Measurements from ENCODE around the gene EIF2A.
A peak's percentile ranks its signal among the peaks of the same experiment; 100 is the strongest.
"Not testable (repeated sequence)": the region's sequence is repeated elsewhere in the genome, so short reads cannot be mapped to it uniquely, and the experiment has no call there.

EIF2A gene

DNA sequence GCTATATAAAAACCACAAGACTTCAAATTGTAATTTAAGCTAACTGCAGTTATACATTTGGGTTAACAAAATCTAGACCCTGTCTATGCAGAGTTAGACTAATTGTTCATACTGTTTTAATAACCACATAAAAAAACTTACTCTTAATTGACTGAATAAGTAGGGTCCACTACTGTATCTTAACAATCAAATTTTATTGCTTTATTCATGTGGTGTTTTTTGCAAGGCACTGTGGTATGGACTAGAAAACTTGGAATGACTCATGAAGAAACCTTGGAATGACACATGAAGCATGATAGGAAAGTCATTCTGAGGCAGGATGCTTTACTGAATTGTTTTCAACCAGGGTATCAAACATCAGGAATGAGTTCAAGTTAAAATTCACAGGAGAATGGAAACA is 2.5 kb upstream of the EIF2A start:
- no peak for DNase-seq

GRCh38 chr3:150544726-150545125 is 1.9 kb upstream of the EIF2A start:
- DNase-seq: no peak

GRCh38 chr3:150545419-150546225 is 965 bp upstream of the EIF2A start:
- DNase-seq: no peak

- no peak for DNase-seq
Measured at GRCh38 chr3:150547045-150547741, 606 bp downstream of the EIF2A start.

DNA sequence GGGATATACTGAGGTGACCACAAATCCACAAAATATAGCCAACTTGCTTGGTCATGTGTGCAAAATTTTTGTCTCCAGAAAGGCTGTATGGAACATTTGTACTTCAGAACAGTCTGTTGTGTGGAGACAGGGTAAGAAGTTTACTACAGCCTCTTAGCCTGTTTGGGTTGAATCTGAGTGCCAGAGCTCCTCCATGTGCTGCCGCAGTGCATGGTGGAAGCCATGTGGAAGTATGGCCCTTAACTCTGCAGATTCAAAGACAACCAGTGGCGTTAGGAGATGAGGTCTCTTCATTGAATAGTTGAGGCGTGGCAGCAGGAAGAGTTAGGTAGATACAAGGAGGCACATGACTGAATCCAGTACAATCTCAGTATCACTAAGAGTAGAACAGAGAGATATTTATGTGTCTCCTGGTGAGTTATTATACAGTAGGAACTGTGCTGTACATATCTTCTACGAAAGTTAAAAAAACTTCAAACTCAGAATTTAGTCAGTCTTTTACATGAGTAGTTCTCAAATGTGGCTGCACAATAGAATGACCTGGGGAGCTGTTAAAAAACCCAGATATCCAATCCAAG is 9.4 kb downstream of the EIF2A start:
- DNase-seq: no peak

GRCh38 chr3:150556792-150557191 is 10.2 kb downstream of the EIF2A start:
- no peak for DNase-seq

DNA sequence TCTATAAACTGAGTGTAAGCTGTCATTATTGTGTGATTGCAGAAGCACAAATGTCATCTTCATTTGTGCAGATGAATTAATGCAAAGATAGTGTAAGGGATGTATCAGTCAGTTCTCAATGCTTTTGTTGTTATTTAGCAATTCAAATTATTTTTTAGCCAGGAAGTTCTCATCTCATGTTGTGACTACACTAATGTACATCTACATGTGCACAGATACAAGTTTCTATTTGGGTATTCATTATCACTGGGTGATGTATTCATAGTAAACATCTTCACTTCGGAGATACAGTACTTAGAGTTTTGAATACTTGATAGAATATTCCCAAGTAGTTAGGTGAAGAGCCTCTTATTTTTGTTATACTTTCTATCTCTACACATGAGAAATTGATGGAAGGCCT is 11.1 kb downstream of the EIF2A start:
- DNase-seq: no peak

- no peak for DNase-seq
Measured at GRCh38 chr3:150564243-150564642, 17.7 kb downstream of the EIF2A start.

DNA sequence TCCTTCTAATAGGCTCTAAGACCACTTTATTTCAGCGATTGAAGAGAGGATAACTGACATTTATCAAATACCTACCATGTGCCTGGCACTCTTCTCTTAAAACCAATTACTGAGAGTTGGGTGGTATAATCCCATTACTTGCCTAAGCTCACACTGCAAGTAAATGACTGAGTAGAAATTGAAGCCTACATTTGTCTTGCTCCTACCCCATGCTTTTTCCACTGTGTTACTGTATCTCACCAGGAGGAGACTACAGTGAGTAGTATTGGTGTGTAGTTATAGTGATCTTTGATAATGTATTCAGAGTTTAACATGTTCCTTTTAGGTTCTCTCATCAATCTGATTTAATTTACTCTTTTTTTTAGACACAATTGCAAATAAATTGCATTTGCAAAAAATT is 20.7 kb downstream of the EIF2A start:
- DNase-seq: no peak

DNA sequence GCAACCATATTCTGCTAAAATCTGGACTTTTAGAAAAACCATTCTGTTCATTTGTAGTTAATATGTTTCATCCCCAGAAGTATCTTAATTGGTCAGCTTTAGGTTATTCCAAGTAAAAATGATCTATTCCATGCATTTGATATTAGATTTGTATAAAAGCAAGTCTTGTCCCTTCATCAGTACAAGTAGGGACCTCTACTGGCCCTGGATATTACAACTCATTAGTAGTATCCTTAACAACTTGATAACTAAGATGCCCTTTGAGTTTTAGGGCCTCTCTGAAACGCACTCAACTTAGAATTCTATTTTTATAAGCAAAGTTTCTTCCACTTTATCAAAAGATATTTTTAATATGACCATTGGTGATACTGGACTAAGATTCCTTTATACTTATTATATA is 31.3 kb downstream of the EIF2A start:
- DNase-seq: no peak

DNA sequence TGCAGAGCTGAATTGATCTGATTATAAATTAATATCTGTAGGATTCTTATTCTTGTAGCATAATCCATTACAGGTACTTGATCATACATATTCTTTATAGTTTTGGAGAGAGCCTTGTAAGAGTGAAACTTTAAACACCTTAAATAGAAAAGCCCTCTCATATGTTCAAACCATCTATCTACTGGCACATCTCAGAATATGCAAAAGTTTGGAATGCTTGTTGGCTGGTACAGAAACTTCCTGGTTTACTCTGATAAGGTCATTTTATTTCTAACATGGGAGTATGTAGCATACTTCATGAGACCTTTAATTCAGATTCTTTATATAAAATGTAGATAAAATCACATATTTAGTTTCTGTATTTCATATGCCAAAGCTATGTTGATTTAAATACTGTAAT is 34.6 kb downstream of the EIF2A start:
- DNase-seq: no peak

DNA sequence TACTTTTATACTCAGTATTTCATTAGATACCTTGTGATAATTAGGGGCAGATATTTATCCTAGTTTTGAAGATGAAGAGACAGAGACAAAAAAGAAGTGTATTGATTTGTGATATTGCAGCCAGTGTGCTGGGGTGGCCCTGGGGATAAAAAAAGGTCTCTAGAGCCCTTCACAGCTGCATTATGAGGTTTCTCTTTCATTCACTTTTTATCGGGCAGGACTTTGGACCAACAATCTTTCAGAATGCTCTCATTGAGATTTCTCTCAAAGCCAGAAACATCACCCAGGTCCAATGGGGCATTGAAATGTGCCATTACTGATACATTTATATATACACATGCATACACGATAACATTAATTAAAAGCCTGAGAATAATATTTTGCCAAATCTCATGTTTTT is 36.0 kb downstream of the EIF2A start:
- no peak for DNase-seq

- DNase-seq: no peak
Measured at GRCh38 chr3:150583028-150583427, 36.4 kb downstream of the EIF2A start.

- DNase-seq: no peak
Measured at GRCh38 chr3:150588027-150588830, 41.6 kb downstream of the EIF2A start.

GRCh38 chr3:150589759-150590158 is 43.2 kb downstream of the EIF2A start:
- DNase-seq: no peak

DNA sequence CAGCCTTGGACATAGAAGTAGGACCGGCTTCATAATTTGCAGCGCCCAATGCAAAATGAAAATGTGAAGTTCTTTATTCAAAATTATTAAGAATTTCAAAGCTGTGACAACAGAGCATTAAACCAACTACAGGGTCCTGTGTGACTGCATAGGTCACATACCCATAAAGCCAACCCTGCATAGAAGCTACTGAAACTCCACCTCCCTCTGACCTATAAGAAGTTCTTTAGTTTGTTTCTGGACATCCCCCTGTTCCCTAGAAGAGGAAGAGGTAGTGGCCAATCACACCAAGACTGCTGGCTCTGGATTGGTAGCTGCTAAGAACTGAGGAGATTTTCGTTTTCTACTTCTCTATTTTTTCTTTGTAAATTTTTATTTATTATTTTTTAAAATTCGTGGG is 47.6 kb downstream of the EIF2A start:
- no peak for DNase-seq

- DNase-seq: no peak
Measured at GRCh38 chr3:150597646-150598045, 51.1 kb downstream of the EIF2A start.

DNA sequence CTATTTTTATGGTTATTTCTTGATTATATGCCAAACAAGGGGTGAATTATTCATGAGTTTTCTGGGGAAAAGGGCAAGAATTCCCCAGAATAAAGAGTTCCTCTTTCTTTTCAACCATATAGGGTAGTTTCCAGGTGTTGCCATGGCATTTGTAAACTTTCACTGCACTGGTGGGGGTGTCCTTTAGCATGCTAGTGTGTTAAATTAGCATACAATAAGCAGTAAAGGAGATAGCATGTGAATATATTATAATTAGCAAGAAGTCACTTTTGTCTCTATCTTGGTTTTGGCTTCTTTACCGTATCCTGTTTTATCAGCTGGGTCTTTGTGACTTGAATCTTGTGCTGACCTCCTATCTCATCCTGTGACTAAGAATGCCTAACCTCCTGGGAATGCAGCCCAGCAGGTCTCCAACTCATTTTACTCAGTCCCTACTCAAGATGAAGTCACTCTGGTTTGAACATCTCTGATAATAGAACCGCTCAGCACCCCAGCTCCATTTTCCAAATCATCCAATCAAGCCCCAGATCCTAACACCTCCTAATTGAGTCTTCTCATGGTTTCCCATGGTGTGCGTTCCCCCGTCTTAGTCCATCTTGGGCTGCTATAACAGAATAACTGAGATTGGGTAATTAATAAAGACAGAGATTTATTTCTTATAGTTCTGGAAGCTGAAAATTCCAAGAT is 53.2 kb downstream of the EIF2A start:
- DNase-seq: peak; percentile 40

GRCh38 chr3:150600647-150601530 is 54.3 kb downstream of the EIF2A start:
- not testable (repeated sequence) for DNase-seq

- DNase-seq: no peak
Measured at GRCh38 chr3:150602426-150603152, 56.0 kb downstream of the EIF2A start.

All from T1000 (cell line).